GM19043 (cell line): ENCODE results near the gene SEBOX.

Experiments
- ATAC-seq: cut with Tn5 transposase; IDR thresholded peaks from one replicate; pipeline ENCODE4 v1.9.1; 2021; ENCODE audit warnings: low read depth; ENCODE audit not compliant: unreplicated experiment

SEBOX gene

GRCh38 chr17:28394337-28395116, 29.5 kb upstream of the SEBOX start:
- ATAC-seq: no peak

- no peak for ATAC-seq
Measured at GRCh38 chr17:28392491-28392890, 27.5 kb upstream of the SEBOX start.

GRCh38 chr17:28391401-28391800, 26.4 kb upstream of the SEBOX start:
- no peak for ATAC-seq

GRCh38 chr17:28390984-28391383, 26.0 kb upstream of the SEBOX start:
- no peak for ATAC-seq

- no peak for ATAC-seq
Measured at GRCh38 chr17:28390563-28390962, 25.6 kb upstream of the SEBOX start.

GRCh38 chr17:28390141-28390540, 25.1 kb upstream of the SEBOX start:
- no peak for ATAC-seq

- ATAC-seq: no peak
Measured at GRCh38 chr17:28388106-28388505, 23.1 kb upstream of the SEBOX start.

GRCh38 chr17:28386391-28386790, 21.4 kb upstream of the SEBOX start:
- no peak for ATAC-seq

GRCh38 chr17:28385406-28385805, 20.4 kb upstream of the SEBOX start:
- no peak for ATAC-seq

- no peak for ATAC-seq
Measured at GRCh38 chr17:28385037-28385400, 20.0 kb upstream of the SEBOX start.

GRCh38 chr17:28384281-28385036, 19.5 kb upstream of the SEBOX start:
- ATAC-seq: peak; percentile 57

- ATAC-seq: no peak
Measured at GRCh38 chr17:28381141-28381825, 16.3 kb upstream of the SEBOX start.

GRCh38 chr17:28379814-28380801, 15.1 kb upstream of the SEBOX start:
- no peak for ATAC-seq

GRCh38 chr17:28372945-28373274, 7.9 kb upstream of the SEBOX start:
- no peak for ATAC-seq

GRCh38 chr17:28372203-28372944, 7.4 kb upstream of the SEBOX start:
- no peak for ATAC-seq

GRCh38 chr17:28371245-28372202, 6.5 kb upstream of the SEBOX start, which contains the start of gene SARM1:
Gene SARM1 (plus strand): TSS chr17:28371694. CDS start chr17:28372033, 339 bp downstream.
- ATAC-seq: peak; percentile 72

- ATAC-seq: no peak
Measured at GRCh38 chr17:28370744-28371103, 5.7 kb upstream of the SEBOX start.

GRCh38 chr17:28370035-28370743, 5.2 kb upstream of the SEBOX start, which contains the start of gene VTN:
Gene VTN (minus strand): TSS chr17:28370307. CDS start chr17:28370203, 104 bp downstream.
- ATAC-seq: no peak
